GM10266 (cell line): Measurements from ENCODE around the gene KCNAB2.

Experiments used
- DNase-seq: peaks from one replicate; pipeline ENCODE4 v3.0.0; 2012; ENCODE audit errors: extremely low spot score
- TF ChIP-seq, protein P1 (sequence below): IDR thresholded peaks from 2 replicates; pipeline ENCODE4 v1.5.1; 2012; ENCODE audit warnings: mild to moderate bottlenecking, low read depth; ENCODE audit not compliant: control insufficient read depth, insufficient read depth; ENCODE audit errors: missing control alignments

The KCNAB2 gene

DNA sequence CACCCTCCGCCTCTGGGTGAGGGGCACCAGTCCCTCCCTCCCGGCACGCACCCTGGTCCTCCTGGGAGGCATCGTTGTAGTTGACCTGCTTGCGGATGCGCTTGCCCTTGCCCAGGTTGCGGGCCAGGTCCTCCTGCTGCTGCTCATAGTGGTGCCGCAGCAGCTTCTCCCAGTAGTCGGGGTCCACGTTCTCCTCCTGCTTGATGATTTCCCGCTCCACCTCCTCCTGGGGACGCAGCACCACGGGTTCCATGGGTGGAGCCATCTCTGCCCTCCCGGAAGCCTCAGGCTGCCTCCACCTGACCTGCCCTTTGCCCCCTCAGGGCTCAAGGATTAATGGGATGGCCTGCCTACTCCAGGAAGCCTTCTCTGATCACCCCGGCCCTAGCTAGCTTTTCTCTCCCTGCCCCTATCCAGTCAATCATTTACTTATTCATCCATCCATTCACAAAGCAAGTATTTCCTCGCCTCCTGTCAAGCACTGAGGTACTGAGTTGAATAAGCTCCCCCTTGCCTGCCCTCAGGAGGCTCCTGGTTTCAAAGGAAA lies 80.9 kb downstream of the KCNAB2 start:
- TF ChIP-seq, protein P1, sequence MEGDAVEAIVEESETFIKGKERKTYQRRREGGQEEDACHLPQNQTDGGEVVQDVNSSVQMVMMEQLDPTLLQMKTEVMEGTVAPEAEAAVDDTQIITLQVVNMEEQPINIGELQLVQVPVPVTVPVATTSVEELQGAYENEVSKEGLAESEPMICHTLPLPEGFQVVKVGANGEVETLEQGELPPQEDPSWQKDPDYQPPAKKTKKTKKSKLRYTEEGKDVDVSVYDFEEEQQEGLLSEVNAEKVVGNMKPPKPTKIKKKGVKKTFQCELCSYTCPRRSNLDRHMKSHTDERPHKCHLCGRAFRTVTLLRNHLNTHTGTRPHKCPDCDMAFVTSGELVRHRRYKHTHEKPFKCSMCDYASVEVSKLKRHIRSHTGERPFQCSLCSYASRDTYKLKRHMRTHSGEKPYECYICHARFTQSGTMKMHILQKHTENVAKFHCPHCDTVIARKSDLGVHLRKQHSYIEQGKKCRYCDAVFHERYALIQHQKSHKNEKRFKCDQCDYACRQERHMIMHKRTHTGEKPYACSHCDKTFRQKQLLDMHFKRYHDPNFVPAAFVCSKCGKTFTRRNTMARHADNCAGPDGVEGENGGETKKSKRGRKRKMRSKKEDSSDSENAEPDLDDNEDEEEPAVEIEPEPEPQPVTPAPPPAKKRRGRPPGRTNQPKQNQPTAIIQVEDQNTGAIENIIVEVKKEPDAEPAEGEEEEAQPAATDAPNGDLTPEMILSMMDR, result no peak
- no peak for DNase-seq

GRCh38 chr1:6127587-6128163 lies 82.0 kb downstream of the KCNAB2 start:
- peak; percentile 81 for DNase-seq

DNA sequence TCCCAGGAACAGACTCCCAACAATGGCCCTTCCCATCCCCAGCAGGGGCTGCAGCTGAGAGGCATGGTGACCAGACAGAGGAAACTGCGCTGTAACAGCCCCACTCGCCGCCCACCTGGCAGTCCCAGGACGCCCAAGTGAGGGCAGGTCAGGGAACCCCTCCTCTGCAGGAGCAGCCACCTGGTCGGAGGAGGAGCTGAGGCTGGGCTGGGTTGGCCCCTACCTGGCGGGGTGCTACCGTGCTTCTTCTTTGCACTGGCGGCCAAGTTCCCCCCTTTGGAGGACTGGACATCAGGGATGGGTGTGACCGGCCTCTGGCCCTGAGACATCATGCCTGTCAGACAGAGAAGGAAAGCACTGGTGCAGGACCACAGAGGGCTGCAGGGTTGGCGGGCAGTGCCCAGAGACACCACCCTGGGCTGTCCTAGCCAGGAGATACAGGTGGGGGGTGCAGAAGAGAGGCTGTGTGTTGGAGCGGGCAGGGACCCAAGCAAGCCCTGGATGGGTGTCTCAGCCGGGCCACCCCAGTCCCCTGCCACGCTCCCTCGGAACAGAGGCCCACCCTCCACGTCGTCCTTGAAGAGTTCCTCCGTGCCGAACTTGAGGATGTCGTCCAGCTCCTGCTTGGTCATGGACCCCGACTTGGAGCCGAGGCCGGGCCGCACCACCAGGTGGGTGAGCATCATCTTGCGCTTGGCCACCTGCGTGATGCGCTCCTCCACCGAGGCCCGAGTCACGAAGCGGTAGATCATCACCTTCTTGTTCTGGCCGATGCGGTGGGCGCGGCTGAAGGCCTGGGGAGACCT lies 82.8 kb downstream of the KCNAB2 start:
- TF ChIP-seq, protein P1, result no peak
- no peak for DNase-seq

More at GRCh38 chr1:6127587-6128163, 82.0 kb downstream of the KCNAB2 start:
- TF ChIP-seq, protein P1, result no peak

DNA sequence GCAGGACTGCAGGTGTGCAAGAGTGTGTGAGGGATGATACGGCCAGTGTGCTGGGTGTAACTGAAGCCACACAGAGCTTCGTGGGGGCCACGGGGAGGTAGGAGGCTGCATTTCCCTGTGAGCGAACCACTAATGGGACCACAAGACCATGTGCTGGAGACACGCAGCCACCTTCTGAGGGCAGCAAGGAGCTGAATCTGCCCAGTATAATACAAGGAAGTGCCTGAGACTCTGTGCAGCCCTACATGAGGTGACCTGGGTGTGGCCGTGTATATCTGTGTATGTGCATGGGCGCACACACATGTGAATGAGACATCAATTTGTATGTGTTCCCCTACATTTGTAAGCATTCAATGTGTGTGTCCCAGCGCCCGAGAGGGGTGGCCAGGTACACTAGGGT lies 83.6 kb downstream of the KCNAB2 start:
- TF ChIP-seq, protein P1, result no peak
- DNase-seq, result no peak

DNA sequence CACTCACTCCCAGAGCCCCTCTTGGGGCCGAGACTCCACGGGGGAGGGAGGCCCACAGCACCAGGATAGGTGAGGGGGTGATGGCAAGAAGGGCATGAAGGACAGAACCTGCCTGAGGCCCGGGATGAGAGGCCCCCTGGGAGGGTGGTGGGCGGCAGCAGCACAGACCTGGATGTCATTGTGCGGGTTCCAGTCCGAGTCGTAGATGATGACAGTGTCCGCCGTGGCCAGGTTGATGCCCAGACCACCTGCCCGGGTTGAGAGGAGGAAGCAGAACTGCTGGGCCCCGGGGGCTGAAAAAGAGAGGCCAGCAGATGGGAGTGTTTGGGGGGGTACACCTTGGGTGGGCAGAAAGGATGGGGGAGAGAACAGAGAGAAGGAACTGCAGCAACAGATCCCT lies 84.3 kb downstream of the KCNAB2 start:
- DNase-seq, result no peak
- TF ChIP-seq, protein P1, result no peak

GRCh38 chr1:6130596-6130995 lies 84.9 kb downstream of the KCNAB2 start:
- TF ChIP-seq, protein P1, result no peak
- DNase-seq, result no peak

DNA sequence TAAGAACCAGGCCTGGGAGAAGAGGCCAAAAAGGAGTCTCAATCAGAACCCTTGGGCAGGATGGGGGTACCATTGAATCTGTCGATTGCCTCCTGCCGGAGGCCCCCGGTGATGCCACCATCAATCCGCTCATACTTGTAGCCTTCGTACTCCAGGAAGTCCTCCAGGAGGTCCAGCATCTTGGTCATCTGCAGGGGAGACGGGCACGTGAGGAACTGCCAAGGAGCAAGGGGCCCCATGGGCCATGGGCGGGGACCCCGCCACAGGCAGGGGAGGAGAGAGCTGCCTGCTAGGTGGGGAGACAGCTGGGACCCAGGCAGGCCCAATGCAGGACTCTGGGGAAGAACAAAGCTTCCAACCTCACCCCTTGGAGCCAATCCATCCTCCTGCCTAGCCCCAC lies 85.9 kb downstream of the KCNAB2 start:
- TF ChIP-seq, protein P1, result no peak
- no peak for DNase-seq
